Breast epithelium (tissue), 4 donors: ENCODE measurements around the gene POLD4. TPM values are rescaled to one million over a fixed set of nuclear protein-coding genes. Genes with fewer than 3 reads are reported as not detected.
A peak's percentile ranks its signal among the peaks of the same experiment; 100 is the strongest.

Experiments used
- DNase-seq, 2 donors: peaks; one replicate each; pipeline ENCODE4 v3.0.0-alpha.2; 2019; ENCODE audit warnings: low spot score in 2 of 2
- H3K27ac ChIP-seq, 2 donors: fragments of 200-600 bp; sonication (generic) in 1 of 2; one replicate each; pipeline ENCODE4 v1.5.1; 2016 to 2019; ENCODE audit warnings: mild to moderate bottlenecking in 1 of 2
- H3K27me3 ChIP-seq, 2 donors: fragments of 200-600 bp; sonication (generic) in 1 of 2; one replicate each; pipeline versions ENCODE4 v1.5.1 to v1.6.0; 2017 to 2019; ENCODE audit warnings: control low read depth in 1 of 2, mild to moderate bottlenecking in 1 of 2
- H3K36me3 ChIP-seq: fragments of 200-600 bp; one replicate; pipeline ENCODE4 v1.5.1; 2019
- H3K4me1 ChIP-seq, 2 donors: fragments of 200-600 bp; sonication (generic); one replicate each; pipeline ENCODE4 v1.5.1; 2016 to 2019; ENCODE audit warnings: control low read depth in 1 of 2
- H3K4me3 ChIP-seq, 3 donors: fragments of 200-600 bp; sonication (generic); 1 replicate in 2 of 3; 2 replicates in 1 of 3; pipeline ENCODE4 v1.5.1; 2016 to 2019; ENCODE audit warnings: mild to moderate bottlenecking in 3 of 3, moderate library complexity in 2 of 3
- H3K9me3 ChIP-seq, 2 donors: fragments of 200-600 bp; sonication (generic) in 1 of 2; one replicate each; pipeline ENCODE4 v1.5.1; 2016 to 2019; ENCODE audit warnings: control low read depth in 1 of 2
- POLR2A ChIP-seq: fragments of 450-650 bp; IDR thresholded peaks from one replicate; pipeline ENCODE4 v1.6.1; 2016; ENCODE audit warnings: antibody characterized with exemption, mild to moderate bottlenecking, moderate library complexity
- POLR2AphosphoS5 ChIP-seq, 3 donors: sonication (generic); formaldehyde crosslinking; IDR thresholded peaks; one replicate each; pipeline ENCODE4 v1.6.1; 2017; ENCODE audit warnings: antibody characterized with exemption in 3 of 3
- intact Hi-C: fragments of 100-400 bp; cut with DNase I; formaldehyde crosslinking; loops from one replicate; pipeline ENCODE4 v1.15.1; 2023; ENCODE audit warnings: low total_unique reads
- total RNA-seq, 3 donors: library from RNA; depleted of rRNA; stranded (reverse); fragments of >200 nt; gene quantifications; one replicate each; pipeline ENCODE4 v1.1.0, GENCODE V29; 2016
- TF ChIP-seq, protein P1 (sequence below), 3 donors: fragments of 450-650 bp; IDR thresholded peaks; one replicate each; pipeline ENCODE4 v1.5.1; 2016 to 2017; ENCODE audit warnings: antibody characterized with exemption in 3 of 3, mild to moderate bottlenecking in 3 of 3, moderate library complexity in 3 of 3

Gene POLD4
- total RNA-seq, 3 donors from 2014 or later, result 48.7 to 91.5 (median 69.2) TPM

DNA sequence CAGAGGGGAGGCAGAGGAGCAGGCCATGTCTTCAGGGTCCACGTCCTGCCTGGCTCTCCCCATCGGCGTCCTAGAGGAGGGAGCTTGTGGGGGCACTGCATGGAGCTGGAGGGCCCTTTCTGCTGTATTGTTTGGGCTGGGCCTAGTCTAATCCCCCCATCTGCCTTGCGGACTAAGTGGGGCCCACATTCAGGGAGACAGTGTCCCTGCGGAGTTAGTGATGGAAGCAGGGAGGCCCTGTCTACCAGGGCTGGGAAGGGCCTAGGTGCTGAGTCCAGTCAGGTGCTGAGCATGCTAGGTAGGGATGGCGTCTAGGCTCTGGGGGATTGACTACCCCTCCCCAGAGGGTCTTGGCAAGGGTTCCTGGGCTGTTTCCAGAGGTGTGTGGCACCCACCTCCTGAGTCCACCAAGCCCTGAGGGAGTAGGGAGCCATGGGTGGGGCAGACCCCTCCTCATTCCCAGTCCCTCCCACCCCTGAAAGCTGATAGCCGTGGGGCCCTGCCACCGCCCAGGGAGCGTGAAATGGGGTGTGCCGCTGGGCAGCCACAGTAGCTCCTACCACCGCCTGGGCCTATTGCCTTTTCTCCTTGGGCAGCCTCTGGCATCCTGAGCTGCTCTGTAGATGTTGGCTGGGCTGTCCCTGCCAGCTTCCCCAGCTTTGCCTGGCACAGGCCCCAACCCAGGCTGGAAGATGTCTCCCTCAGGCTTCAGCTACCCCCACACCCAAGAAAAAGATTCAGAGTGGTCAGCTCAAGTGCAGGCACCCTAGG, 1.9 kb upstream of the POLD4 start:
- H3K27me3 ChIP-seq, result no peaks in the 10 kb centered on the region
- intact Hi-C loops, result loop anchor here (5.0 kb wide), 1 partner anchor 37 kb away; the partner anchor contains the start of gene RAD9A
- no peak for DNase-seq
- no peaks in the 10 kb centered on the region for H3K36me3 ChIP-seq
- no peak overlapping the region for H3K4me3 ChIP-seq
- H3K9me3 ChIP-seq, result no peaks in the 10 kb centered on the region
- H3K27ac ChIP-seq, result peak overlapping the region; percentile 97 to 98
- peaks cover 13 to 30% of the 10 kb centered on the region in 2 donors for H3K4me1 ChIP-seq
- TF ChIP-seq, protein P1, sequence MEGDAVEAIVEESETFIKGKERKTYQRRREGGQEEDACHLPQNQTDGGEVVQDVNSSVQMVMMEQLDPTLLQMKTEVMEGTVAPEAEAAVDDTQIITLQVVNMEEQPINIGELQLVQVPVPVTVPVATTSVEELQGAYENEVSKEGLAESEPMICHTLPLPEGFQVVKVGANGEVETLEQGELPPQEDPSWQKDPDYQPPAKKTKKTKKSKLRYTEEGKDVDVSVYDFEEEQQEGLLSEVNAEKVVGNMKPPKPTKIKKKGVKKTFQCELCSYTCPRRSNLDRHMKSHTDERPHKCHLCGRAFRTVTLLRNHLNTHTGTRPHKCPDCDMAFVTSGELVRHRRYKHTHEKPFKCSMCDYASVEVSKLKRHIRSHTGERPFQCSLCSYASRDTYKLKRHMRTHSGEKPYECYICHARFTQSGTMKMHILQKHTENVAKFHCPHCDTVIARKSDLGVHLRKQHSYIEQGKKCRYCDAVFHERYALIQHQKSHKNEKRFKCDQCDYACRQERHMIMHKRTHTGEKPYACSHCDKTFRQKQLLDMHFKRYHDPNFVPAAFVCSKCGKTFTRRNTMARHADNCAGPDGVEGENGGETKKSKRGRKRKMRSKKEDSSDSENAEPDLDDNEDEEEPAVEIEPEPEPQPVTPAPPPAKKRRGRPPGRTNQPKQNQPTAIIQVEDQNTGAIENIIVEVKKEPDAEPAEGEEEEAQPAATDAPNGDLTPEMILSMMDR (IDR thresholded peaks at IDR 0.05), result no peak
- no peak for TF ChIP-seq POLR2AphosphoS5 (IDR thresholded peaks at IDR 0.05)
- no peak for TF ChIP-seq POLR2A

DNA sequence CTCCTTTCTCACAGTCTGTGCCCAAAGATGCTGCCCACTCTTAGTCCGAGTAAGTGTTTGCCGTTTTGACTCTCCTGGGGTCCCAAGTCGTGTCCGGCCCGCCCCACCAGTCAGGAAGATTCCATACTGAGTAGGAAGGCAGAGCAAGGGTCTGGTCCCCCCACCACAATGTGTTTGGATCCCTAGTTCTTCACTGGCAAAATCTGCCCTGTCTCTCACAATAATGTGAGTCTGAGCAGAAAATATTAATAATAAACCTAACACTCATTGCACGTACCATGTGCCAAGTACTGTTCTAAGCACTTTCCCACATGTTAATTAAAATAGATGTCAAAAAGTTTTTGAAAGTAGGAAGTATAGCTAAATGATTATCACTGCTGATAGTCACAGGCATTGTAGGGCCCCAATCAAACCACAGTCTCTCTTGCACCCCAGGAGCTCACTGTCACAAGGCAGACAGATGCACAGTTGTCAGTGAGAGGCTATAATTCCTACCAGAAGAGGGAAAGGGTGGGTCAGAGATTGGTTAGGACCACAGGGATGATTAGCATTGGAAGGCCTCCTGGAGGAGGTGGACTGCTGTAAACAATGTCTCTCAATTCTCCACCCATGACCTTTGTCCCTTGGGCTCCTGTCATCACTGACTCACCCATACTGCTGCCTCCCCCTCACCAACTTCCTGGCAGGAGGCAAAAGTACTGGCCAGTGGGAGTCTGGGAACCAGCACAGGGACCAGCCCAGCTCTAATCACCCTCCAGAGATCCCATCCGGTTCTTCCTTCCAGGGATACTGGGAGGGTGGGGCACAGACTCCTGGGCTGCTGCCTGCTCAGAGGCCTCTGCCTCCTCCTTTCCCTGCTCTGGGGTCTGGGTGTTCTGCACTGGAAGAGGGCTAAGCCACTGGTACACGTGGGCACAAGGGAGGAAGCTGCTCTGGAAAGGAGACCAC, 1.0 kb upstream of the POLD4 start:
- Histone ChIP-seq H3K4me1 (peaks cover 13 to 30% of the 10 kb centered on the region in 2 donors), H3K27me3 (no peaks in the 10 kb centered on the region), H3K27ac (peak overlapping the region; percentile 97 to 98), H3K9me3 (no peaks in the 10 kb centered on the region), H3K36me3 (no peaks in the 10 kb centered on the region), H3K4me3 (peak overlapping the region; percentile 73 to 76 (median 74))
- TF ChIP-seq POLR2AphosphoS5 (IDR thresholded peaks at IDR 0.05), result peak in 2 of 3 donors; percentile 37 to 82
- TF ChIP-seq, protein P1 (IDR thresholded peaks at IDR 0.05), result no peak
- intact Hi-C loops, result loop anchor here (5.0 kb wide), 1 partner anchor 38 kb away; the partner anchor contains the start of gene RAD9A
- no peak for DNase-seq

DNA sequence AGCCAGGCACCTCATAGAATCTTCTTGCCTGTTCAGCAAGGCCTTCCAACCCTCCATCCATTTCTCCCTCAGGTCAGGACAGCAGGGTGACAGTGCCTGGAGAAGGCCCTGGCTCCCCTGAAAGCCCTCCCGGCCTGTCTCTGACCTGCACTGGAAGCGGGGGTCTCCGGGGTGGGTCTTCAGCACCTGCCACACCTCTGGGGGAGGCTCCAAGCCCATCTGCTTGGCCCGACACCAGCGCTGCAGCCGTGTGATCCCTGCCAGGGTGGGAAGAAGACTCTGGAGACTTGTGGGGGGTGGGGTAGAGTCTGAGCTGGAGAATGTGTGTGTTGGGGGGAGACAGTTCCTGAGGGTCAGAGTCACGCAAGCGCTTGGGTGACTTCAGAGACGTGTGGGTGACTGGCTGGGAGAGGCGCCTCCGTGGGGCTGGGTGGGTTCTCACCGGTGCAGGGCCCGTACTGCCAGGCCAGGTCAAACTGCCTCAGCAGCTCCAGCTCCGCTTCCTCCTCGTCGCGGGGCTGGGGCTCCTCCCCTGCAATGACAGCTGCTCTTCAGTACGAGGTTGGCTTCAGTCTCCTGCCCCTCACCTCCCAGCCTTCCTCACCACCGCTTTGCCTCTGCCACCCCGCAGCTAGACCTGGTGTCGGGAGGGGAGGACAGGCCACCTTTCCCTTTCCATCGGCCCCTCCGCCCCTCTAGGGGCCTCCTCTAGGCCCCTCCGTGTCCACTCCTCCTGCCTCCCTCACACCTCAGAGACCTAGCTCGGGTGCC, 615 bp downstream of the POLD4 start:
- intact Hi-C loops, result no loop called here

DNA sequence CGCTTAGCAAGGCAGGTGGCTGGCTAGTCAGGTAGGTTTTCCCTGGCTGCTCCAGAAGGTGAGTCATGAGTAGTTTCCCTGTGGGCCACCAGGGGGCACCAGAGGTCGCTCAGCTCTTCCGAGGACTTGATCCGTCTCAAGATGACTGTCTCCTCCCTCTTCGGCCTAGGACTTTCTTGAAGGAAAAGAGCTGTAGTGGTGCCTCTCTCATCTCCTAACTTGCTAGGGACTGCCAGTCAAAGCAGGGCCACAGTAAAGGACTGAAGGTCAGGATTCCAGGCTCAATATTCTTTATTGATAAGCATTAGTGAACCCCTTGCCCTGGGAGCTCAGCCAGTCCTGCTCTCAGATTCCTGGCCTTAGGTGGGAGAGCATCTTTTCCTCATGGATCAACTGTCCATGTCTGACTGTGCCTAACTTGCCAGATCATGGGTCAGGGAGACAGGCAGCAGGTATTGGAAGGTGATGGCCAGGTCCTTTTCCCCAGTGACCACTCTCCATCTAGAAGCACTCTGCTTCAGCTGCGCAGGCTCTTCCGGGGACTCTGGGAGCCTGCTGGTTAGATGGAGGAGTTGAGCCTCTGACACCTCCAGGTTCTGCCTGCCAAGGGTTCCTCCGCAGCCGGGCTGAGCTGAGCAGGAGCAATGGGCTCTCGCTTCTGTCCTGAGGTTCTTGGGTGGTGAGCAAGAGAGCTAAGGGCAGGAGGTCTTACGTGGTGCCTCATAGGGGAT, 1.9 kb downstream of the POLD4 start:
- Histone ChIP-seq H3K27ac (peak overlapping the region; percentile 97 to 98), H3K4me1 (peaks cover 13 to 30% of the 10 kb centered on the region in 2 donors), H3K36me3 (no peaks in the 10 kb centered on the region), H3K4me3 (peak overlapping the region in 1 of 3 donors; percentile 74), H3K9me3 (no peaks in the 10 kb centered on the region), H3K27me3 (no peaks in the 10 kb centered on the region)
- TF ChIP-seq POLR2AphosphoS5 (IDR thresholded peaks at IDR 0.05) (peak in 2 of 3 donors; percentile 51 to 59), POLR2A (no peak)
- TF ChIP-seq, protein P1 (IDR thresholded peaks at IDR 0.05), result peak; percentile 80 to 97 (median 84)
- intact Hi-C loops, result no loop called here
- DNase-seq, result no peak

More for the DNA sequence above, 615 bp downstream of the POLD4 start:
- Histone ChIP-seq H3K4me3 (peak overlapping the region; percentile 73 to 76 (median 74)), H3K4me1 (peaks cover 13 to 30% of the 10 kb centered on the region in 2 donors), H3K36me3 (no peaks in the 10 kb centered on the region), H3K27me3 (no peaks in the 10 kb centered on the region), H3K27ac (peak overlapping the region; percentile 97 to 98), H3K9me3 (no peaks in the 10 kb centered on the region)
- no peak for TF ChIP-seq POLR2A
- TF ChIP-seq POLR2AphosphoS5 (IDR thresholded peaks at IDR 0.05), result no peak
- TF ChIP-seq, protein P1 (IDR thresholded peaks at IDR 0.05), result no peak
- DNase-seq, result no peak
